Cardiac atrium fibroblast (primary cell): ENCODE data around the gene TLK1. TPM values are rescaled to one million over a fixed set of nuclear protein-coding genes. Genes with fewer than 3 reads are reported as not detected.

Source experiments
- total RNA-seq: library from RNA; depleted of rRNA; stranded (reverse); fragments of >200 nt; gene quantifications from 2 replicates; pipeline ENCODE4 v1.2.3, GENCODE V29; 2015

TLK1 gene
- 7.0 and 12.3 TPM in 2 replicates for total RNA-seq

DNA sequence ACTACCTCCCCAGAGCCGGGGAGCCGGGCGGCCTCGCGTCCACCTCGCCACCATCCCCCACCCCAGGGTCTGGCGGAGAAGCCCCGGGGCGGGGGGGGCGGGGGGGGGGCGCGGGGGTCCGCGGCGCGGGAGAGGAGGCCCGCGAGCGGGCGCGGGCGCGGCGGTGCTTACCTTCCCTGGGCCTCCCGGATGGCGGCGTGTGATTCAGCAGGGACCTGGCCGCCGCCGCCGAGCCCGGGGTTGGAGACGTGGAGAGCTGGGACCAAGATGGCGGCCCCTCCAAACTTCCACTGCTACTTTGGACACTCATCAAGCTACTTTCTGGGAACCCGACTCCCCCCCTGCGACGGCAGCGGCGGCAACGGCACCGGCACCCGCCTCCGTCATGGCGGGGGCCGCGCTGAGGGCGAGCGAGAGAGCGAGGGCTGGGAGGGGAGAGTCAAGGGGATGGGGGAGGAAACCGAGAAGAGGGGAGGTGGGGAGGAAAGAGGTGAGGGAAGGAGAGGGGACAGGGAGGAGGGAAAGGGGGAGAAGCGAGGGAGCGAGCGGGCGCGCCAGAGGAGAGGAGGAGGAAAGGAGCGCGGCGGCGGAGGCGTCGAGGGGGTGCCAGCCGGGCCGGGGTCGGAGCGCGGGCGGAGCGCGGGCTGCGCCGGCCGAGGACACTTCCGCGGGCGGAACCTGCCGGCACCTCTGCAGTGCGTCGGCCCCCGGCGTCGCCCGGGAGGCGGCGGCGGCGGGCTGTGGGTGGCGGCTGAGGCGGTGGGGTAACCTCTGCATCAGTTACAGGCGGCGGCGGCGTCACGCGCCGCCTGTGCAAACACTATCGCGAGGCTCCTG lies at the start of gene TLK1:
TLK1 (minus strand) TSS at position 775 of the 837 bp plus-strand sequence; CDS start at position 310, 465 bp downstream.

Other genes starting within 250 kb of the TLK1 start
- gene GORASP2, start 231.6 kb downstream of the TLK1 start, total RNA-seq, result 73.5 and 90.1 TPM in 2 replicates